KMS-11 (cell line): ENCODE measurements around the gene SYTL3.
"Not testable (repeated sequence)": the region's sequence is repeated elsewhere in the genome, so short reads cannot be mapped to it uniquely, and the experiment has no call there.

Experiments
- H2AFZ ChIP-seq: fragments of 200-600 bp; sonication (generic); 2 replicates; pipeline ENCODE4 v1.6.1; 2016; ENCODE audit warnings: antibody characterized with exemption, mixed run types, low read depth
- H3K27ac ChIP-seq: fragments of 200-600 bp; sonication (generic); 2 replicates; pipeline ENCODE4 v1.6.1; 2016; ENCODE audit warnings: mild to moderate bottlenecking, mixed run types
- H3K27me3 ChIP-seq: fragments of 200-600 bp; sonication (generic); 2 replicates; pipeline ENCODE4 v1.6.1; 2017; ENCODE audit warnings: mild to moderate bottlenecking, low read depth, mixed run types, moderate library complexity; ENCODE audit not compliant: insufficient read depth
- H3K36me3 ChIP-seq: fragments of 200-600 bp; sonication (generic); 2 replicates; pipeline ENCODE4 v1.6.1; 2017; ENCODE audit warnings: mild to moderate bottlenecking, mixed run types; ENCODE audit not compliant: insufficient read depth
- H3K4me1 ChIP-seq: fragments of 200-600 bp; sonication (generic); 2 replicates; pipeline ENCODE4 v1.6.1; 2016; ENCODE audit warnings: mild to moderate bottlenecking, low read depth, mixed run types; ENCODE audit not compliant: poor library complexity, severe bottlenecking
- H3K4me2 ChIP-seq: fragments of 200-600 bp; sonication (generic); 2 replicates; pipeline ENCODE4 v1.7.0; 2016; ENCODE audit warnings: mild to moderate bottlenecking, mixed run types
- H3K4me3 ChIP-seq: fragments of 200-600 bp; sonication (generic); IDR thresholded peaks from 2 replicates; pipeline ENCODE4 v1.6.1; 2017; ENCODE audit warnings: low read depth, low read length, mixed read lengths; ENCODE audit not compliant: insufficient read depth
- H3K79me2 ChIP-seq: fragments of 200-600 bp; sonication (generic); 2 replicates; pipeline ENCODE4 v1.6.1; 2016; ENCODE audit warnings: low read depth, mixed run types; ENCODE audit not compliant: insufficient read depth
- H3K9ac ChIP-seq: fragments of 200-600 bp; sonication (generic); 2 replicates; pipeline ENCODE4 v1.6.1; 2016; ENCODE audit warnings: mild to moderate bottlenecking, mixed run types
- H4K20me1 ChIP-seq: fragments of 200-600 bp; sonication (generic); 2 replicates; pipeline ENCODE4 v1.6.1; 2016; ENCODE audit warnings: mild to moderate bottlenecking, mixed run types; ENCODE audit not compliant: insufficient read depth
- CTCF ChIP-seq: fragments of 200-600 bp; sonication (generic); conservative IDR thresholded peaks from 2 replicates; pipeline ENCODE4 v1.6.1; 2017; ENCODE audit warnings: low read depth, mild to moderate bottlenecking, antibody characterized with exemption, low read length, moderate library complexity, mixed read lengths

The SYTL3 gene

GRCh38 chr6:158653577-158654354 lies 3.9 kb downstream of the SYTL3 start:
- Histone ChIP-seq H3K27me3 (0 out of 2 replicates have a peak, but pooled peaks cover 3% of the 10 kb centered on the region), H3K4me3 (no peak overlapping the region), H4K20me1 (no peaks in the 10 kb centered on the region), H3K4me2 (peak overlapping the region; percentile 80), H3K4me1 (peaks cover 17% of the 10 kb centered on the region), H3K36me3 (no peaks in the 10 kb centered on the region), H3K9ac (no peak overlapping the region), H2AFZ (peak overlapping the region; percentile 14; the same call in 1 of the 2 replicates), H3K79me2 (no peaks in the 10 kb centered on the region), H3K27ac (peak overlapping the region; percentile 42)
- no peak for TF ChIP-seq CTCF

GRCh38 chr6:158654498-158654897 lies 4.6 kb downstream of the SYTL3 start:
- H3K79me2 ChIP-seq: no peaks in the 10 kb centered on the region
- no peak overlapping the region for H3K4me3 ChIP-seq
- TF ChIP-seq CTCF: no peak
- H3K27ac ChIP-seq: no peak overlapping the region
- H3K9ac ChIP-seq: no peak overlapping the region
- no peak overlapping the region for H2AFZ ChIP-seq
- H4K20me1 ChIP-seq: no peaks in the 10 kb centered on the region
- 0 out of 2 replicates have a peak, but pooled peaks cover 3% of the 10 kb centered on the region for H3K27me3 ChIP-seq
- H3K4me1 ChIP-seq: peaks cover 17% of the 10 kb centered on the region
- H3K36me3 ChIP-seq: no peaks in the 10 kb centered on the region
- peak overlapping the region; percentile 80 for H3K4me2 ChIP-seq

DNA sequence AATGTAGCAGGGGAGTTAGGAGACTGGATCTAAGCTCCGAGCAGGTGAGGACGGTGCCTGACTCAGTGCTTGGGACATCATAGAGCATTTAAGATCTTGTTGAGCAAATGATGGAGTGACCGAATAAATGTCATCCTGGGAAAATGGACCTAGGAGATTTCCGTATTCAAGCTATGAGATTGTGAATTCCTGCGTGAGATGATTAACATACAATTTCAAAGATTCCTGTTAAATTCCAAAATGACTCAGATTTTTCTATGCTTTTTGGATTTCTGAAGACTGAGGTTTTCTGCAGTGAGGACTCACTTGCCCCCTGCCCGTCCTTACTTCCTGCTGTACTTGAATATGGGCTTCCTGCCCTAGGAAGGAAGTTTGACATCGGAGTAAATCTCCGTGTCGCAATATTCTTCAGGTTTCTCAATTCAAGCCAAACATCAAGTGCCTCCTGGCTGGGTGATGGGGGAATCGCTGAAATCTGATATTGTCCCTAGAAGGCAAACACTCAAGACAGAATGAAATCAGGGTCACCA lies 5.2 kb downstream of the SYTL3 start:
- Histone ChIP-seq H4K20me1 (no peaks in the 10 kb centered on the region), H3K4me1 (peaks cover 17% of the 10 kb centered on the region), H3K36me3 (no peaks in the 10 kb centered on the region), H2AFZ (no peak overlapping the region), H3K4me3 (no peak overlapping the region), H3K27ac (no peak overlapping the region), H3K9ac (no peak overlapping the region), H3K27me3 (0 out of 2 replicates have a peak, but pooled peaks cover 3% of the 10 kb centered on the region), H3K4me2 (no peak overlapping the region), H3K79me2 (no peaks in the 10 kb centered on the region)
- no peak for TF ChIP-seq CTCF

DNA sequence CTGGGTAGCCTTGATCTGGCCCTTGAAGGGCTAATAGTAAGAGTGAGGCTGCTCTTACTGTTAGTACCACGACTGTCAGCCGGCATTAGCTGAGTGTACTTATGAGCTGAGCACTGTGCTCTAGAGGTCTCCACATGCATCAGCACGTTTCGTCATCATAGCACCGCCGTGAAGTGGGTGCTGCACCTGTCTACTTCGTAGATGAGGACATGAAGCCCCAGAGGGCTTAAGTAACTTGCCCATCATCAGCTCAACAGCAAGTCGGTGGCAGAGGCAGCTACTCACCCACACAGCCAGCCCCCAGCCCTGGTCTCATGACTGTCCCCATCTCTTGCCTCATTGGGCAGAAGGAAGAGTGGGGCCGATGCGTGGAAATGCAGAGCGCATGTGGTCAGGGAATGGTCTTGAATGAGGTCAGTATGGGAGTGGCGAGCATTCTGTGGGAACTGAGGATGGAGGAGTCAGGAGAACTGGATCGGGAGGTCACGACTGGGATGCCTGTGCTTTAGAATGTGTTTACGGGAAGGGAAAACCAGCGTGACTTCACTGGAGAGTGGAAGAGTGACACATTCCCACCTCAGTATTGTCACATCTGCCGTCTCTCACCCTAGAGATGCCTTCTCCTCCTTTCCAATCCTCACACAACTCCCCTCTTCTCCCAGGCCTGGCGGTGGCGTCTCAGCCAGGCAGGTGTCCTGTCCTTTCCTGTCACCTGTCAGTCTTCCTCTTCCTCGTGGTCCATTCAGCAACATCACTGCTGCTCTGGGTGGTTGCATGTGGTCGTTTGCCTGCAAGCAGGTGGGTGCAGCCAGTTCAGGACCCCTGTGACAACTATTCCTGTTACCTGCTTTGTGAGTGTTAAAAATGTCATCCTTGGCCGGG lies 6.0 kb downstream of the SYTL3 start:
- H3K27ac ChIP-seq: no peak overlapping the region
- 0 out of 2 replicates have a peak, but pooled peaks cover 3% of the 10 kb centered on the region for H3K27me3 ChIP-seq
- no peaks in the 10 kb centered on the region for H3K36me3 ChIP-seq
- H2AFZ ChIP-seq: no peak overlapping the region
- no peak for TF ChIP-seq CTCF
- H3K79me2 ChIP-seq: no peaks in the 10 kb centered on the region
- no peak overlapping the region for H3K4me3 ChIP-seq
- H3K4me1 ChIP-seq: peaks cover 17% of the 10 kb centered on the region
- no peaks in the 10 kb centered on the region for H4K20me1 ChIP-seq
- no peak overlapping the region for H3K9ac ChIP-seq
- H3K4me2 ChIP-seq: no peak overlapping the region

- not testable (repeated sequence) for H3K79me2 ChIP-seq, H4K20me1 ChIP-seq, H3K27ac ChIP-seq, H3K9ac ChIP-seq, H3K4me2 ChIP-seq, H2AFZ ChIP-seq, H3K27me3 ChIP-seq, H3K36me3 ChIP-seq, H3K4me3 ChIP-seq
- peaks cover 17% of the 10 kb centered on the region for H3K4me1 ChIP-seq
Observed at GRCh38 chr6:158656986-158657385, 7.1 kb downstream of the SYTL3 start.
